BJ (cell line): ENCODE results near the gene TTC39C. TPM values are rescaled to one million over a fixed set of nuclear protein-coding genes. Genes with fewer than 3 reads are reported as not detected.

Experiments
- CTCF ChIA-PET: fragments of 350-600 bp; formaldehyde crosslinking; extraction: SDS; loops from one replicate; lab custom pipeline; 2021; ENCODE audit warnings: antibody characterized with exemption, inconsistent platforms; lab: Yijun Ruan, JAX
- POLR2A ChIA-PET: fragments of 300-600 bp; sonication (Branson Sonifier 250); formaldehyde crosslinking; extraction: SDS; loops from one replicate; lab custom pipeline; 2021; ENCODE audit warnings: antibody characterized with exemption; lab: Charles Lee
- DNase-seq: peaks from one replicate; pipeline ENCODE4 v3.0.0-alpha.2; 2011; ENCODE audit warnings: low read depth
- H3K27me3 ChIP-seq: 2 replicates; pipeline ENCODE4 v1.6.0; 2011; ENCODE audit warnings: low read length; ENCODE audit not compliant: control insufficient read depth, insufficient read depth
- H3K36me3 ChIP-seq: 2 replicates; pipeline ENCODE4 v1.5.1; 2011; ENCODE audit warnings: low read length; ENCODE audit not compliant: control insufficient read depth, insufficient read depth
- H3K4me3 ChIP-seq: 2 replicates; pipeline ENCODE4 v1.5.1; 2011; ENCODE audit warnings: low read depth, mild to moderate bottlenecking, control low read depth, low read length
- polyA plus RNA-seq: library from polyadenylated mRNA; depleted of rRNA; stranded (reverse); fragments of >200 nt; gene quantifications from 2 replicates; pipeline ENCODE4 v1.2.3, GENCODE V29; 2011
- TF ChIP-seq, protein P1 (sequence below): IDR thresholded peaks from 2 replicates; pipeline ENCODE4 v1.5.1; 2011; ENCODE audit warnings: low read depth, mild to moderate bottlenecking, control low read depth, inconsistent platforms, low read length, moderate library complexity; ENCODE audit not compliant: insufficient read depth

The TTC39C gene
- polyA plus RNA-seq, 1 experiment, result 37.9 TPM

DNA sequence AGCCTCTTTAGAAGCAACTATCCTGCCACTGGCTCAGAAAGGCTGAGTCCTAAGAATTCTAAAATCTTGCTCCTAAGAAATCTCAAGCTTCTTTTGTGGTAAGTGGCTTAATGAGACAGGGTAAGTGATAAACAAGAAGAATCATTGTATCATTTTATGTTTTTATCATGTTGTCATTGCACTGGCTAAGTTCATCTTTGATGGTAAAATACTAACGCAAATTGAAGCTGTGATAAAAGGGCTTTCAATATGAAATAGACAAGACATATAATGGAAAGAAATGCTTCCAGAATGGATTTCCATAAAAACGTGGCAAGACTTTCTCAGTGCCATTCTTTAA, 21.6 kb upstream of the TTC39C start:
- TF ChIP-seq, protein P1, sequence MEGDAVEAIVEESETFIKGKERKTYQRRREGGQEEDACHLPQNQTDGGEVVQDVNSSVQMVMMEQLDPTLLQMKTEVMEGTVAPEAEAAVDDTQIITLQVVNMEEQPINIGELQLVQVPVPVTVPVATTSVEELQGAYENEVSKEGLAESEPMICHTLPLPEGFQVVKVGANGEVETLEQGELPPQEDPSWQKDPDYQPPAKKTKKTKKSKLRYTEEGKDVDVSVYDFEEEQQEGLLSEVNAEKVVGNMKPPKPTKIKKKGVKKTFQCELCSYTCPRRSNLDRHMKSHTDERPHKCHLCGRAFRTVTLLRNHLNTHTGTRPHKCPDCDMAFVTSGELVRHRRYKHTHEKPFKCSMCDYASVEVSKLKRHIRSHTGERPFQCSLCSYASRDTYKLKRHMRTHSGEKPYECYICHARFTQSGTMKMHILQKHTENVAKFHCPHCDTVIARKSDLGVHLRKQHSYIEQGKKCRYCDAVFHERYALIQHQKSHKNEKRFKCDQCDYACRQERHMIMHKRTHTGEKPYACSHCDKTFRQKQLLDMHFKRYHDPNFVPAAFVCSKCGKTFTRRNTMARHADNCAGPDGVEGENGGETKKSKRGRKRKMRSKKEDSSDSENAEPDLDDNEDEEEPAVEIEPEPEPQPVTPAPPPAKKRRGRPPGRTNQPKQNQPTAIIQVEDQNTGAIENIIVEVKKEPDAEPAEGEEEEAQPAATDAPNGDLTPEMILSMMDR, result no peak
- ChIA-PET CTCF (no interaction called here), POLR2A (no interaction called here)

GRCh38 chr18:23994361-23994902, 20.1 kb upstream of the TTC39C start:
- peak; percentile 97 for DNase-seq
- ChIA-PET CTCF (interaction anchor here (1.3 kb wide), 1 partner anchor 169 kb away, joined by 3 read pairs; no protein-coding TSS in a partner anchor), POLR2A (no interaction called here)
- H3K4me3 ChIP-seq, result no peak overlapping the region
- TF ChIP-seq, protein P1, result no peak
- no peaks in the 10 kb centered on the region for H3K36me3 ChIP-seq
- no peaks in the 10 kb centered on the region for H3K27me3 ChIP-seq

More for the DNA sequence above, 21.6 kb upstream of the TTC39C start:
- Histone ChIP-seq H3K36me3 (no peaks in the 10 kb centered on the region), H3K27me3 (no peaks in the 10 kb centered on the region), H3K4me3 (no peak overlapping the region)
- DNase-seq, result no peak

DNA sequence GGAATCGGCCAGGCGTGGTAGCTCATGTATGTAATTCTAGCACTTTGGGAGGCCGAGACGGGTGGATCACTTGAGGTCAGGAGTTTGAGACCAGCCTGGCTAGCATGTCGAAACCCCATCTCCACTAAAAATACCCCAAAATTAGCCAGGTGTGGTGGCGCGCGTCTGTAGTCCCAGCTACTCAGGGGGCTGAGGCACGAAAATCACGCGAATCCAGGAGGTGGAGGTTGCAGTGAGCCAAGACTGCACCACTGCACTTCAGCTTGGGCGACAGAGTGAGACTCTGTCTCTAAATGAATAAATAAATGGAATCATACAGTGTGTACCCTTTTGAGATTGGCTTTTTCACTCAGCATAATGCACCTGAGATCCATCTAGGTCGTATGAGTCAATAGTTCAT, 19.4 kb upstream of the TTC39C start:
- ChIA-PET CTCF (no interaction called here), POLR2A (no interaction called here)
- Histone ChIP-seq H3K36me3 (no peaks in the 10 kb centered on the region), H3K27me3 (no peaks in the 10 kb centered on the region), H3K4me3 (no peak overlapping the region)
- TF ChIP-seq, protein P1, result no peak
- no peak for DNase-seq

GRCh38 chr18:23998018-23998417, 16.5 kb upstream of the TTC39C start:
- no peak for DNase-seq
- no peaks in the 10 kb centered on the region for H3K27me3 ChIP-seq
- H3K4me3 ChIP-seq, result no peak overlapping the region
- ChIA-PET POLR2A (interaction anchor here (0.7 kb wide), 1 partner anchor 141 kb away, joined by 5 read pairs; no protein-coding TSS in a partner anchor), CTCF (interaction anchor here (0.6 to 2.4 kb wide), 3 partner anchors 12 to 79 kb away, joined by 3 to 7 read pairs (median 4); no protein-coding TSS in a partner anchor)
- TF ChIP-seq, protein P1, result no peak
- H3K36me3 ChIP-seq, result no peaks in the 10 kb centered on the region

- no peak overlapping the region for H3K4me3 ChIP-seq
- ChIA-PET CTCF (interaction anchor here (0.9 to 2.4 kb wide), 3 partner anchors 11 to 80 kb away, joined by 4 to 7 read pairs (median 5); no protein-coding TSS in a partner anchor), POLR2A (no interaction called here)
- no peaks in the 10 kb centered on the region for H3K36me3 ChIP-seq
- no peak for DNase-seq
- TF ChIP-seq, protein P1, result no peak
- no peaks in the 10 kb centered on the region for H3K27me3 ChIP-seq
Observed at GRCh38 chr18:23998820-23999219, 15.7 kb upstream of the TTC39C start.
